K562 (cell line): ENCODE data around the gene NDUFV3. TPM values are rescaled to one million over a fixed set of nuclear protein-coding genes. Genes with fewer than 3 reads are reported as not detected.

Source experiments
- ARID1B ChIP-seq: fragments of 450-650 bp; IDR thresholded peaks from 2 replicates; pipeline ENCODE4 v1.6.1; 2016; ENCODE audit warnings: antibody characterized with exemption, mild to moderate bottlenecking, inconsistent platforms
- ETS2 ChIP-seq: IDR thresholded peaks from 2 replicates; pipeline ENCODE4 v1.6.1; 2016; ENCODE audit warnings: borderline replicate concordance, missing genetic modification characterization, mild to moderate bottlenecking, moderate library complexity, missing compliant biosample characterization; ENCODE audit not compliant: poor library complexity, severe bottlenecking
- GTF2E2 ChIP-seq: fragments of 200-800 bp; sonication (Bioruptor generic); IDR thresholded peaks from 2 replicates; pipeline ENCODE4 v1.6.1; 2016; ENCODE audit warnings: missing genetic modification characterization, missing compliant biosample characterization
- GTF2F1 ChIP-seq: IDR thresholded peaks from 2 replicates; pipeline ENCODE4 v1.6.1; 2011; ENCODE audit warnings: low read depth, low read length, improper control_type of control experiment
- ILF3 ChIP-seq: fragments of 450-650 bp; IDR thresholded peaks from 2 replicates; pipeline ENCODE4 v1.6.1; 2018; ENCODE audit warnings: antibody characterized with exemption, mild to moderate bottlenecking, moderate library complexity, borderline replicate concordance
- NFIC ChIP-seq: fragments of 450-650 bp; IDR thresholded peaks from 2 replicates; pipeline ENCODE4 v1.6.1; 2017; ENCODE audit warnings: mild to moderate bottlenecking, inconsistent platforms
- PCBP1 ChIP-seq: fragments of 200-400 bp; formaldehyde crosslinking; IDR thresholded peaks from 2 replicates; pipeline ENCODE4 v1.6.1; 2018; ENCODE audit warnings: mild to moderate bottlenecking, low read depth, low read length; ENCODE audit not compliant: poor library complexity, severe bottlenecking
- PML ChIP-seq: IDR thresholded peaks from 2 replicates; pipeline ENCODE4 v1.6.1; 2012; ENCODE audit warnings: low read length, inconsistent platforms
- POLR2H ChIP-seq: IDR thresholded peaks from 2 replicates; pipeline ENCODE4 v1.6.1; 2016; ENCODE audit warnings: missing genetic modification characterization, low read depth, mild to moderate bottlenecking, control low read depth, missing compliant biosample characterization, moderate library complexity
- RBBP5 ChIP-seq: fragments of 200-600 bp; sonication (generic); IDR thresholded peaks from 2 replicates; pipeline ENCODE4 v1.6.1; 2012; ENCODE audit warnings: borderline replicate concordance, mild to moderate bottlenecking, low read length, control low read depth, inconsistent platforms; ENCODE audit not compliant: insufficient read depth, poor library complexity, severe bottlenecking
- RBM25 ChIP-seq: fragments of 200-400 bp; formaldehyde crosslinking; IDR thresholded peaks from 2 replicates; pipeline ENCODE4 v1.6.1; 2018; ENCODE audit warnings: low read length, low read depth, moderate library complexity; ENCODE audit not compliant: severe bottlenecking
- SNRNP70 ChIP-seq: fragments of 200-400 bp; formaldehyde crosslinking; optimal IDR thresholded peaks from 2 replicates; pipeline ENCODE3; 2017; ENCODE audit warnings: low read depth, low read length
- ZNF324 ChIP-seq: fragments of 250-450 bp; sonication (Bioruptor Pico); IDR thresholded peaks from 2 replicates; pipeline ENCODE4 v1.4.0; 2020; ENCODE audit warnings: mild to moderate bottlenecking
- polyA plus RNA-seq, 8 experiments: library from polyadenylated mRNA; depleted of rRNA in 4 of 8; stranded (reverse) in 5 of 8; unstranded in 3 of 8; fragments of >200 nt; fragmentation: Nextera tagmentation in 2 of 8; fragmentation: Illumina TruSeq in 1 of 8; extraction: Ambion mirVana in 2 of 8; extraction: Trizol in 1 of 8; gene quantifications; 2 replicates each; pipeline versions ENCODE4 v1.2.1 to v1.2.3, GENCODE V29; 2011 to 2014; ENCODE audit warnings: inconsistent platforms in 1 of 8, missing spikeins in 1 of 8
- total RNA-seq, 7 experiments: library from RNA; depleted of rRNA in 6 of 7; stranded (reverse); fragments of >200 nt in 6 of 7; fragmentation: Illumina TruSeq in 2 of 7; extraction: Trizol in 2 of 7; gene quantifications; 2 replicates each; pipeline versions ENCODE4 v1.2.1 to v1.2.3, GENCODE V29; 2011 to 2021; ENCODE audit warnings: low replicate concordance in 1 of 7
- TF ChIP-seq, protein P1 (sequence below): fragments of 450-650 bp; IDR thresholded peaks from 2 replicates; pipeline ENCODE4 v1.6.1; 2017; ENCODE audit warnings: antibody characterized with exemption, mild to moderate bottlenecking
- TF ChIP-seq, protein P2 (sequence below), 3 experiments: fragments of 200-800 bp in 1 of 3; fragments of 250-450 bp in 1 of 3; fragments of 450-650 bp in 1 of 3; sonication (Bioruptor Pico) in 1 of 3; sonication (Bioruptor generic) in 1 of 3; formaldehyde crosslinking in 1 of 3; IDR thresholded peaks; 2 replicates each; pipeline versions ENCODE4 v1.6.1 to v1.8.0; 2016 to 2022; ENCODE audit warnings: mild to moderate bottlenecking in 2 of 3, missing genetic modification characterization in 2 of 3, missing compliant biosample characterization in 1 of 3, moderate library complexity in 1 of 3
- TF ChIP-seq, protein P3 (sequence below): fragments of 200-400 bp; formaldehyde crosslinking; IDR thresholded peaks from 2 replicates; pipeline ENCODE4 v1.6.1; 2017; ENCODE audit warnings: mild to moderate bottlenecking, low read depth, low read length, moderate library complexity

NDUFV3 gene
- total and polyA plus RNA-seq, 9 of the 15 experiments (the other 6 are each of a cell fraction or from before 2014, with no cell fraction given), result 19.1 to 87.8 (median 74.3) TPM

DNA sequence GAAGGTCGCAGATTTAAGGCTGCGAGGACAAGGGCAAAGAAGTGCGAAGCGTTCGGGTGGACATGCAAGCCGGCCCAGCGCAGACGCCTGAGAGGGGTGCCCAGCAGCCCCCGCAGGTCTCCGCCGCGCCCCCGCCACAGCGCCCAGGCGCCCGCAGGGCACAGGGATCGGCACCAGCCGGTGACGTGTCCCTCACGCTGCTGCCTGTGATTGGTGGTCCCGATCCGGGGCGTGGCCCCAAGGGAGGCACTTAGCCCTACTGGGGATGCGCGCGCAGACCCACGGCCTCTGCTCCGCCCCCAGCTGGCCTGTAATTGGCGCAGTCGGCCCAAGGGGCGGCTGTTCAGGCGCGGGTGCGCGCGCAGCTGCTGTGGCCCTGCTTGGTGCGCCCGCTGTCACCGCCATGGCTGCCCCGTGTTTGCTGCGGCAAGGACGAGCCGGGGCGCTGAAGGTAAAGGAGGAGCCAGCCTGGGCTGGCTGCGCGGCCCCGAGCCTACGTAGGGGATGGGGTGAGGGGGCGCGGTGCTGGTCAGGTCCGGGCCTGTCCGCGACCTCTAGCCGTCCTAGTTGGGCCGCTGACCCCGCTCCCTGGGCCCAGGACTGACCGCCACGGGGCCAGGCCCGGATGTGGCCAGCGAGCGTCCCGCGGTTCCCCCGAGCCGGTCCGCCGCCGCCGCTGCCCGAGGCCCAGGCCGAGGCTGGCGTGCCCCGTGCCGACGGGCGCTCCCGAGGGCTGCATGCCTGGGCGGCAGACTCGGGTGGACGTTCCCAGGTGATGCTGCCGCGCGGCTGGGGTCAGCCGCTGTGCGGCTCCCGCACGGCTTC, at the start of gene NDUFV3 (continued):
- TF ChIP-seq POLR2H (tag) (peak; percentile 94), PML (peak; percentile 79), GTF2E2 (peak; percentile 98), ILF3 (peak; percentile 88; the same call in 1 of the 2 replicates), GTF2F1 (peak; percentile 66; the same call in 1 of the 2 replicates), NFIC (peak; percentile 39), RBM25 (peak; percentile 80), PCBP1 (peak; percentile 85), ETS2 (tag) (no peak), ARID1B (peak; percentile 4; the same call in 1 of the 2 replicates), SNRNP70 (no peak), RBBP5 (peak; percentile 97), ZNF324 (CRISPR knock-in tag) (no peak)
- TF ChIP-seq, protein P1, sequence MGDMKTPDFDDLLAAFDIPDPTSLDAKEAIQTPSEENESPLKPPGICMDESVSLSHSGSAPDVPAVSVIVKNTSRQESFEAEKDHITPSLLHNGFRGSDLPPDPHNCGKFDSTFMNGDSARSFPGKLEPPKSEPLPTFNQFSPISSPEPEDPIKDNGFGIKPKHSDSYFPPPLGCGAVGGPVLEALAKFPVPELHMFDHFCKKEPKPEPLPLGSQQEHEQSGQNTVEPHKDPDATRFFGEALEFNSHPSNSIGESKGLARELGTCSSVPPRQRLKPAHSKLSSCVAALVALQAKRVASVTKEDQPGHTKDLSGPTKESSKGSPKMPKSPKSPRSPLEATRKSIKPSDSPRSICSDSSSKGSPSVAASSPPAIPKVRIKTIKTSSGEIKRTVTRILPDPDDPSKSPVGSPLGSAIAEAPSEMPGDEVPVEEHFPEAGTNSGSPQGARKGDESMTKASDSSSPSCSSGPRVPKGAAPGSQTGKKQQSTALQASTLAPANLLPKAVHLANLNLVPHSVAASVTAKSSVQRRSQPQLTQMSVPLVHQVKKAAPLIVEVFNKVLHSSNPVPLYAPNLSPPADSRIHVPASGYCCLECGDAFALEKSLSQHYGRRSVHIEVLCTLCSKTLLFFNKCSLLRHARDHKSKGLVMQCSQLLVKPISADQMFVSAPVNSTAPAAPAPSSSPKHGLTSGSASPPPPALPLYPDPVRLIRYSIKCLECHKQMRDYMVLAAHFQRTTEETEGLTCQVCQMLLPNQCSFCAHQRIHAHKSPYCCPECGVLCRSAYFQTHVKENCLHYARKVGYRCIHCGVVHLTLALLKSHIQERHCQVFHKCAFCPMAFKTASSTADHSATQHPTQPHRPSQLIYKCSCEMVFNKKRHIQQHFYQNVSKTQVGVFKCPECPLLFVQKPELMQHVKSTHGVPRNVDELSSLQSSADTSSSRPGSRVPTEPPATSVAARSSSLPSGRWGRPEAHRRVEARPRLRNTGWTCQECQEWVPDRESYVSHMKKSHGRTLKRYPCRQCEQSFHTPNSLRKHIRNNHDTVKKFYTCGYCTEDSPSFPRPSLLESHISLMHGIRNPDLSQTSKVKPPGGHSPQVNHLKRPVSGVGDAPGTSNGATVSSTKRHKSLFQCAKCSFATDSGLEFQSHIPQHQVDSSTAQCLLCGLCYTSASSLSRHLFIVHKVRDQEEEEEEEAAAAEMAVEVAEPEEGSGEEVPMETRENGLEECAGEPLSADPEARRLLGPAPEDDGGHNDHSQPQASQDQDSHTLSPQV, result peak; percentile 14
- TF ChIP-seq, protein P2, sequence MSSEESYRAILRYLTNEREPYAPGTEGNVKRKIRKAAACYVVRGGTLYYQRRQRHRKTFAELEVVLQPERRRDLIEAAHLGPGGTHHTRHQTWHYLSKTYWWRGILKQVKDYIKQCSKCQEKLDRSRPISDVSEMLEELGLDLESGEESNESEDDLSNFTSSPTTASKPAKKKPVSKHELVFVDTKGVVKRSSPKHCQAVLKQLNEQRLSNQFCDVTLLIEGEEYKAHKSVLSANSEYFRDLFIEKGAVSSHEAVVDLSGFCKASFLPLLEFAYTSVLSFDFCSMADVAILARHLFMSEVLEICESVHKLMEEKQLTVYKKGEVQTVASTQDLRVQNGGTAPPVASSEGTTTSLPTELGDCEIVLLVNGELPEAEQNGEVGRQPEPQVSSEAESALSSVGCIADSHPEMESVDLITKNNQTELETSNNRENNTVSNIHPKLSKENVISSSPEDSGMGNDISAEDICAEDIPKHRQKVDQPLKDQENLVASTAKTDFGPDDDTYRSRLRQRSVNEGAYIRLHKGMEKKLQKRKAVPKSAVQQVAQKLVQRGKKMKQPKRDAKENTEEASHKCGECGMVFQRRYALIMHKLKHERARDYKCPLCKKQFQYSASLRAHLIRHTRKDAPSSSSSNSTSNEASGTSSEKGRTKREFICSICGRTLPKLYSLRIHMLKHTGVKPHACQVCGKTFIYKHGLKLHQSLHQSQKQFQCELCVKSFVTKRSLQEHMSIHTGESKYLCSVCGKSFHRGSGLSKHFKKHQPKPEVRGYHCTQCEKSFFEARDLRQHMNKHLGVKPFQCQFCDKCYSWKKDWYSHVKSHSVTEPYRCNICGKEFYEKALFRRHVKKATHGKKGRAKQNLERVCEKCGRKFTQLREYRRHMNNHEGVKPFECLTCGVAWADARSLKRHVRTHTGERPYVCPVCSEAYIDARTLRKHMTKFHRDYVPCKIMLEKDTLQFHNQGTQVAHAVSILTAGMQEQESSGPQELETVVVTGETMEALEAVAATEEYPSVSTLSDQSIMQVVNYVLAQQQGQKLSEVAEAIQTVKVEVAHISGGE (CRISPR knock-in tag; IDR thresholded peaks at IDR 0.05), result peak; percentile 25 to 73 (median 49); a peak in 5 of 6 replicates
- TF ChIP-seq, protein P3, sequence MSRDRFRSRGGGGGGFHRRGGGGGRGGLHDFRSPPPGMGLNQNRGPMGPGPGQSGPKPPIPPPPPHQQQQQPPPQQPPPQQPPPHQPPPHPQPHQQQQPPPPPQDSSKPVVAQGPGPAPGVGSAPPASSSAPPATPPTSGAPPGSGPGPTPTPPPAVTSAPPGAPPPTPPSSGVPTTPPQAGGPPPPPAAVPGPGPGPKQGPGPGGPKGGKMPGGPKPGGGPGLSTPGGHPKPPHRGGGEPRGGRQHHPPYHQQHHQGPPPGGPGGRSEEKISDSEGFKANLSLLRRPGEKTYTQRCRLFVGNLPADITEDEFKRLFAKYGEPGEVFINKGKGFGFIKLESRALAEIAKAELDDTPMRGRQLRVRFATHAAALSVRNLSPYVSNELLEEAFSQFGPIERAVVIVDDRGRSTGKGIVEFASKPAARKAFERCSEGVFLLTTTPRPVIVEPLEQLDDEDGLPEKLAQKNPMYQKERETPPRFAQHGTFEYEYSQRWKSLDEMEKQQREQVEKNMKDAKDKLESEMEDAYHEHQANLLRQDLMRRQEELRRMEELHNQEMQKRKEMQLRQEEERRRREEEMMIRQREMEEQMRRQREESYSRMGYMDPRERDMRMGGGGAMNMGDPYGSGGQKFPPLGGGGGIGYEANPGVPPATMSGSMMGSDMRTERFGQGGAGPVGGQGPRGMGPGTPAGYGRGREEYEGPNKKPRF, result no peak
